Urinary bladder (tissue), 4 donors: Measurements from ENCODE around the gene PNMA8A. TPM values are rescaled to one million over a fixed set of nuclear protein-coding genes. Genes with fewer than 3 reads are reported as not detected.

Experiments used
- DNase-seq: peaks from one replicate; pipeline ENCODE4 v3.0.0-alpha.2; 2015; ENCODE audit errors: extremely low spot score
- H3K27ac ChIP-seq: one replicate; pipeline ENCODE4 v1.5.1; 2013; ENCODE audit warnings: low read depth, mild to moderate bottlenecking, moderate library complexity
- H3K36me3 ChIP-seq: one replicate; pipeline ENCODE4 v1.6.1; 2013; ENCODE audit warnings: mild to moderate bottlenecking, moderate library complexity; ENCODE audit not compliant: insufficient read depth
- H3K4me1 ChIP-seq: one replicate; pipeline ENCODE4 v1.6.1; 2013; ENCODE audit warnings: mild to moderate bottlenecking, moderate library complexity; ENCODE audit not compliant: insufficient read depth
- H3K4me3 ChIP-seq: one replicate; pipeline ENCODE4 v1.5.1; 2013; ENCODE audit warnings: low read depth, low read length
- WGBS: extraction: QIAGEN DNeasy Blood & Tissue Kit; methylation state at CpG from one replicate; pipeline ENCODE4 v1.1.7; 2013; 5-methylcytosine and 5-hydroxymethylcytosine counted together
- polyA plus RNA-seq: library from polyadenylated mRNA; stranded (reverse); fragments of 200-250 nt; gene quantifications from one replicate; pipeline ENCODE4 v1.2.3, GENCODE V29; 2013
- total RNA-seq: library from RNA; depleted of rRNA; stranded (reverse); fragments of >200 nt; gene quantifications from one replicate; pipeline ENCODE4 v1.2.3, GENCODE V29; 2014
- donor health status: healthy with polysubstance abuse.
- donor health status: healthy.

Gene PNMA8A
- total and polyA plus RNA-seq, 2 donors = 14.3 to 16.3 TPM

DNA sequence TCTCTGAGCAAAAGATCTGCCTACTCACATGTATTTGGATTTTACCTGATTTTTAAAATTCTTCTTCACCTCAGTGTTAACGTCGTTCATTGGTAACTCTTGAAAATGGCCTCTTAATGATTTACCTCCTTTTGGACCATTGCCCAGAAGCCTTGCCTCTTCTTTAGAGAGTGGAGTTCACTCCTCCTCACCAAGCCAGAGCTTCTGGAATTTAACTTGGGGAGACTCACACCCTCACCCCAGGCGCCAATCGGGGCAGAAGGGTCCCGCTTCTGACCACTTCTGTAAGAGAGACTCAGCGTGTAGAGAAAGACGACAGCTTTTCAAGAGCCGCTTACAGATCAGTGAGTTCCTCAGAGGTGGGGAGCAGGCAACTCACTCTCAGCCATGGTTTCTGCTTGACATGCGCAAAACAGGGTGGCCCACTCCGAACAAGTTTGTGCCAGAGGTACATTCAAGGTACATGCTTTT is 45.3 kb downstream of the PNMA8A start:
- Histone ChIP-seq H3K4me1 (no peaks in the 10 kb centered on the region), H3K4me3 (peak overlapping the region; percentile 34), H3K27ac (no peak overlapping the region), H3K36me3 (no peaks in the 10 kb centered on the region)
- 3% methylated on average over 10 of the region's 10 CpGs for whole genome bisulfite sequencing
- no peak for DNase-seq

DNA sequence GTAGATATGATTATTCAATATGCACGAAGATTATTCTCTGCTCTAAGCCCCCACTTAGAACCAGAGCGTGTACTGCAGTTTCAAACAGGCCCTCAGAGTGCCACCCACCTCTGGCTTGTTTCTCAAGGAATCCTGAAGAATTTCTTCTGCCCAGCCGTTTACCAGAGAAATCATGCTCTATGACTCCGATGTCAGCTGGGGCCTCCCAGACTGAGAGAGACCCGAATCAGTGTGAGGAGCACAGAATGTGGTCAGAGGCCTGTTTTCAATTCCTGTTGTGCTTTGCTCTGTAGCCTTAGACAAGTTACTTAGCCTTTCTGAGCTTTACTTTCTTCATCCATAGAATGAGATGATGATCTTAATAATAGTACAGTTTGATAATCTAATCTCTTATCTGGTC is 48.2 kb downstream of the PNMA8A start:
- Histone ChIP-seq H3K27ac (no peak overlapping the region), H3K4me1 (no peaks in the 10 kb centered on the region), H3K36me3 (no peaks in the 10 kb centered on the region), H3K4me3 (no peak overlapping the region)
- 70% methylated on average over 5 of the region's 5 CpGs for WGBS
- no peak for DNase-seq

DNA sequence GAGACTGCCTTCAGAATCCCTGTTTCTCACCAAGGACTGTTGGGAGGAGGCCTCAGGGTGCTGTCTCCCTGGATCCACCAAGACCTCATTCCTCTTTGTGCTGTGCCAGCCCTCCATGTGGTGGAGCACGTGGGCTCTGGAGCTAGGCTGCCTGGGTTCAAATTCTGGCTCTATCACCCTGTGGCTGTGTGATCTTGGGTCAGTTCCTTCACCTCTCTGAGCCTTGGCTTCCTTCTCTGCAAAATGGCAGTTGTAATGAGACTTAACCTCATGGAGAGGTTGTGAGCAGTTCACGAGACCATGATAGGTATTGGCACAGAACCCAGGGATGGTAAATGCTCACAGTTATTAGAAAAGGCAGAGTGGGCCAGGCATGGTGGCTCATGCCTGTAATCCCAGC is 49.0 kb downstream of the PNMA8A start:
- H3K4me3 ChIP-seq = no peak overlapping the region
- 82% methylated on average over 2 of the region's 2 CpGs for WGBS
- no peaks in the 10 kb centered on the region for H3K4me1 ChIP-seq
- no peak overlapping the region for H3K27ac ChIP-seq
- H3K36me3 ChIP-seq = no peaks in the 10 kb centered on the region
- DNase-seq = no peak

DNA sequence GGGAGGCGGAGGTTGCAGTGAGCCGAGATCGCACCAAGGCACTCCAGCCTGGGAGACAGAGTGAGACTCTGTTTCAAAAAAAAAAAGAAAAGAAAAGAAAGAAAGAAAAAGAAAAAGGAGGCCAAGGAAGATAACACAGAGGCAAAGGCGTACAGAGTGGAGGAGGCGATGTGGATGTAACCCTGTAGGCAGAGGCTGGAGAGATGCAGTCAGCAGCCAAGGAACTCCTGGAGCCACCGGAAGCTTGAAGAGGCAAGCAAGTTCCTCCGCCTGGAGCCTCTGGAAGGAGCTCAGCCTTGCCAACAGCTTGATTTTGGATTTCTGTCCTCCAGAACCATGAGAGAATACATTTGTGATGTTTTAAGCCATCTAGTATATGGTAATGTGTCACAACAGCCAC is 51.3 kb downstream of the PNMA8A start:
- Histone ChIP-seq H3K4me3 (no peak overlapping the region), H3K4me1 (no peaks in the 10 kb centered on the region), H3K36me3 (no peaks in the 10 kb centered on the region), H3K27ac (no peak overlapping the region)
- WGBS = 85% methylated on average over 7 of the region's 7 CpGs
- no peak for DNase-seq

Other genes with a start within 250 kb of the PNMA8A start
- not detected for gene IGFL1, start 241.8 kb downstream of the PNMA8A start, total RNA-seq
- 0.11 TPM for gene IGFL1, start 241.8 kb downstream of the PNMA8A start, polyA plus RNA-seq
- 41.0 TPM for gene HIF3A, start 174.5 kb downstream of the PNMA8A start, total RNA-seq
- gene HIF3A, start 174.5 kb downstream of the PNMA8A start, polyA plus RNA-seq = 186 TPM
- gene PPP5C, start 124.5 kb downstream of the PNMA8A start, total RNA-seq = 30.7 TPM
- gene PPP5C, start 124.5 kb downstream of the PNMA8A start, polyA plus RNA-seq = 44.5 TPM
- 42.6 TPM for gene CCDC8, start 58.0 kb downstream of the PNMA8A start, total RNA-seq
- gene CCDC8, start 58.0 kb downstream of the PNMA8A start, polyA plus RNA-seq = 20.4 TPM
- gene PNMA8C, start 42.6 kb downstream of the PNMA8A start, total RNA-seq = 1.6 TPM
- gene PNMA8C, start 42.6 kb downstream of the PNMA8A start, polyA plus RNA-seq = 0.68 TPM
- 4.0 TPM for gene PNMA8B, start 24.3 kb upstream of the PNMA8A start, total RNA-seq
- gene PNMA8B, start 24.3 kb upstream of the PNMA8A start, polyA plus RNA-seq = 2.8 TPM
- 121 TPM for gene CALM3, start 129.8 kb upstream of the PNMA8A start, total RNA-seq
- 309 TPM for gene CALM3, start 129.8 kb upstream of the PNMA8A start, polyA plus RNA-seq
- 2.6 TPM for gene PTGIR, start 153.5 kb upstream of the PNMA8A start, total RNA-seq
- 4.0 TPM for gene PTGIR, start 153.5 kb upstream of the PNMA8A start, polyA plus RNA-seq
- not detected for gene GNG8, start 164.6 kb upstream of the PNMA8A start, total RNA-seq
- gene GNG8, start 164.6 kb upstream of the PNMA8A start, polyA plus RNA-seq = not detected
- 20.0 TPM for gene DACT3, start 189.6 kb upstream of the PNMA8A start, total RNA-seq
- 78.9 TPM for gene DACT3, start 189.6 kb upstream of the PNMA8A start, polyA plus RNA-seq
- gene PRKD2, start 245.6 kb upstream of the PNMA8A start, total RNA-seq = 12.1 TPM
- gene PRKD2, start 245.6 kb upstream of the PNMA8A start, polyA plus RNA-seq = 29.9 TPM